ENCODE results near the gene EHD1. TPM values are rescaled to one million over a fixed set of nuclear protein-coding genes. Genes with fewer than 3 reads are reported as not detected.

The EHD1 gene
- total and polyA plus RNA-seq, 9 of the 15 experiments (the other 6 are each of a cell fraction or from before 2014, with no cell fraction given): 0.46 to 65.0 (median 16.4) TPM

DNA sequence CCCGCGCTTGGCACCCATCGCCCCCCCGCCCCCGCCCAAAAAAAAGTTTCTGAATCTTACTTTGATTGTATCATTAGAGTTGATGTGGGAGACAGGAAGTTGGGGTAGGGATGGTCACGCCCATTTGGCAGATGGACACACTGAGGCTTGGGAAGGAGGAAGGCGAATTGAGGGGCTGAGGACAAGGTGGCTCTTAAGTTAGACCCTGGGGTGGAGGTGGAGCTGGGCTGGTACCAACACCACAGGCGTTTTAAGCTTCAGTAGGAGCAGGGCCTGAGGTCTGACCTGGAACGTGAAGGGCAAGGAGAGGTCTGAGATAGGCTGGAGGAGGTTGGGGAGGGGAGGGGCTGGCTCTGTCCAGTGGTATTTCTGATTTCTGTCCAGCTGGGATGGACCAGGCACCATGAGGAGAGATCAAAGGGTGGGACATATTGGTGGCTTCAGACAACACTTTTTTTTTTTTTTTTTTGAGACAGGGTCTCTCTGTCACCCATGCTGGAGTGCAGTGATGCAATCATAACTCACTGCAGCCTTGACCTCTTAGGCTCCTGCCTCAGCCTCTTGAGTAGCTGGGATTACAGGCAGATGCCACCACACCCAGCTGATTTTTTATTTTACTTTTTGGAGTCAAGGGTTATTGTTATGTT, 33.2 kb downstream of the EHD1 start (continued):
- TF ChIP-seq, protein P1, sequence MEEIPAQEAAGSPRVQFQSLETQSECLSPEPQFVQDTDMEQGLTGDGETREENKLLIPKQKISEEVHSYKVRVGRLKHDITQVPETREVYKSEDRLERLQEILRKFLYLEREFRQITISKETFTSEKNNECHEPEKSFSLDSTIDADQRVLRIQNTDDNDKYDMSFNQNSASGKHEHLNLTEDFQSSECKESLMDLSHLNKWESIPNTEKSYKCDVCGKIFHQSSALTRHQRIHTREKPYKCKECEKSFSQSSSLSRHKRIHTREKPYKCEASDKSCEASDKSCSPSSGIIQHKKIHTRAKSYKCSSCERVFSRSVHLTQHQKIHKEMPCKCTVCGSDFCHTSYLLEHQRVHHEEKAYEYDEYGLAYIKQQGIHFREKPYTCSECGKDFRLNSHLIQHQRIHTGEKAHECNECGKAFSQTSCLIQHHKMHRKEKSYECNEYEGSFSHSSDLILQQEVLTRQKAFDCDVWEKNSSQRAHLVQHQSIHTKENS (CRISPR knock-in tag; IDR thresholded peaks at IDR 0.05): no peak
- TF ChIP-seq YBX1 (IDR thresholded peaks at IDR 0.05) (no peak), KAT2B (IDR thresholded peaks at IDR 0.05; ENCODE audit: low read depth, low read length) (no peak), NR2C1 (IDR thresholded peaks at IDR 0.05) (no peak), NR2C1 (tag; IDR thresholded peaks at IDR 0.05) (no peak), CCAR2 (IDR thresholded peaks at IDR 0.05; ENCODE audit: low read depth, low read length) (no peak), ARID1B (IDR thresholded peaks at IDR 0.05) (0 out of 2 replicates have a peak, but pooled peaks have one; percentile 37), HCFC1 (IDR thresholded peaks at IDR 0.05; ENCODE audit: low read depth, low read length) (no peak), SMAD2 (IDR thresholded peaks at IDR 0.05; ENCODE audit: low read depth, low read length) (no peak), ZNF668 (CRISPR knock-in tag; IDR thresholded peaks at IDR 0.05) (no peak), EZH2 (IDR thresholded peaks at IDR 0.05; ENCODE audit: borderline replicate concordance, low read depth, low read length) (no peak), PML (IDR thresholded peaks at IDR 0.05; ENCODE audit: low read length) (0 out of 2 replicates have a peak, but pooled peaks have one; percentile 2), ZNF3 (CRISPR knock-in tag; IDR thresholded peaks at IDR 0.05) (no peak), SMC3 (conservative IDR thresholded peaks at IDR 0.05; ENCODE audit: insufficient read depth, low read depth, low read length) (no peak), ZNF197 (CRISPR knock-in tag; IDR thresholded peaks at IDR 0.05; ENCODE audit: low read depth) (no peak), MBD2 (IDR thresholded peaks at IDR 0.05; ENCODE audit: borderline replicate concordance, low read depth) (no peak), MTA2 (IDR thresholded peaks at IDR 0.05; ENCODE audit: low read depth) (no peak), SMAD1 (IDR thresholded peaks at IDR 0.05; ENCODE audit: low read depth, low read length, partially characterized antibody) (no peak), SLC30A9 (CRISPR knock-in tag; IDR thresholded peaks at IDR 0.05) (no peak), ATF1 (CRISPR knock-in tag; IDR thresholded peaks at IDR 0.05) (no peak), ATF1 (tag; IDR thresholded peaks at IDR 0.05) (no peak), KLF6 (CRISPR knock-in tag; IDR thresholded peaks at IDR 0.05; ENCODE audit: borderline replicate concordance) (no peak)
- TF ChIP-seq, protein P2, sequence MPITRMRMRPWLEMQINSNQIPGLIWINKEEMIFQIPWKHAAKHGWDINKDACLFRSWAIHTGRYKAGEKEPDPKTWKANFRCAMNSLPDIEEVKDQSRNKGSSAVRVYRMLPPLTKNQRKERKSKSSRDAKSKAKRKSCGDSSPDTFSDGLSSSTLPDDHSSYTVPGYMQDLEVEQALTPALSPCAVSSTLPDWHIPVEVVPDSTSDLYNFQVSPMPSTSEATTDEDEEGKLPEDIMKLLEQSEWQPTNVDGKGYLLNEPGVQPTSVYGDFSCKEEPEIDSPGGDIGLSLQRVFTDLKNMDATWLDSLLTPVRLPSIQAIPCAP (CRISPR knock-in tag; IDR thresholded peaks at IDR 0.05; ENCODE audit: borderline replicate concordance): no peak
- TF ChIP-seq, protein P3, sequence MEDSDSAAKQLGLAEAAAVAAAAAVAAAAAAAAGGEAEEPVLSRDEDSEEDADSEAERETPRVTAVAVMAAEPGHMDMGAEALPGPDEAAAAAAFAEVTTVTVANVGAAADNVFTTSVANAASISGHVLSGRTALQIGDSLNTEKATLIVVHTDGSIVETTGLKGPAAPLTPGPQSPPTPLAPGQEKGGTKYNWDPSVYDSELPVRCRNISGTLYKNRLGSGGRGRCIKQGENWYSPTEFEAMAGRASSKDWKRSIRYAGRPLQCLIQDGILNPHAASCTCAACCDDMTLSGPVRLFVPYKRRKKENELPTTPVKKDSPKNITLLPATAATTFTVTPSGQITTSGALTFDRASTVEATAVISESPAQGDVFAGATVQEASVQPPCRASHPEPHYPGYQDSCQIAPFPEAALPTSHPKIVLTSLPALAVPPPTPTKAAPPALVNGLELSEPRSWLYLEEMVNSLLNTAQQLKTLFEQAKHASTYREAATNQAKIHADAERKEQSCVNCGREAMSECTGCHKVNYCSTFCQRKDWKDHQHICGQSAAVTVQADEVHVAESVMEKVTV (CRISPR knock-in tag; IDR thresholded peaks at IDR 0.05): no peak
- TF ChIP-seq, protein P4, sequence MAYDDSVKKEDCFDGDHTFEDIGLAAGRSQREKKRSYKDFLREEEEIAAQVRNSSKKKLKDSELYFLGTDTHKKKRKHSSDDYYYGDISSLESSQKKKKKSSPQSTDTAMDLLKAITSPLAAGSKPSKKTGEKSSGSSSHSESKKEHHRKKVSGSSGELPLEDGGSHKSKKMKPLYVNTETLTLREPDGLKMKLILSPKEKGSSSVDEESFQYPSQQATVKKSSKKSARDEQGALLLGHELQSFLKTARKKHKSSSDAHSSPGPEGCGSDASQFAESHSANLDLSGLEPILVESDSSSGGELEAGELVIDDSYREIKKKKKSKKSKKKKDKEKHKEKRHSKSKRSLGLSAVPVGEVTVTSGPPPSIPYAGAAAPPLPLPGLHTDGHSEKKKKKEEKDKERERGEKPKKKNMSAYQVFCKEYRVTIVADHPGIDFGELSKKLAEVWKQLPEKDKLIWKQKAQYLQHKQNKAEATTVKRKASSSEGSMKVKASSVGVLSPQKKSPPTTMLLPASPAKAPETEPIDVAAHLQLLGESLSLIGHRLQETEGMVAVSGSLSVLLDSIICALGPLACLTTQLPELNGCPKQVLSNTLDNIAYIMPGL (CRISPR knock-in tag; IDR thresholded peaks at IDR 0.05): no peak

All from K562 (cell line).